Right lobe of liver (tissue), 4 donors: ENCODE data around the gene ANKRD29.

ENCODE experiments used
- POLR2A ChIP-seq: fragments of 450-650 bp; IDR thresholded peaks from one replicate; pipeline ENCODE4 v1.6.1; 2017; ENCODE audit warnings: antibody characterized with exemption, mild to moderate bottlenecking
- TF ChIP-seq, protein P1 (sequence below), 4 donors: fragments of 200-600 bp in 3 of 4; fragments of 450-650 bp in 1 of 4; IDR thresholded peaks; one replicate each; pipeline versions ENCODE4 v1.5.1 to v1.8.0; 2016 to 2022; ENCODE audit warnings: antibody characterized with exemption in 4 of 4, mild to moderate bottlenecking in 2 of 4
- donor health status: DM: no; HTN: no; CAD: no.
- donor health status: DM: no; HTN: no; CAD: no.
- donor health status: DM: no; HTN: yes; CAD: no.

DNA sequence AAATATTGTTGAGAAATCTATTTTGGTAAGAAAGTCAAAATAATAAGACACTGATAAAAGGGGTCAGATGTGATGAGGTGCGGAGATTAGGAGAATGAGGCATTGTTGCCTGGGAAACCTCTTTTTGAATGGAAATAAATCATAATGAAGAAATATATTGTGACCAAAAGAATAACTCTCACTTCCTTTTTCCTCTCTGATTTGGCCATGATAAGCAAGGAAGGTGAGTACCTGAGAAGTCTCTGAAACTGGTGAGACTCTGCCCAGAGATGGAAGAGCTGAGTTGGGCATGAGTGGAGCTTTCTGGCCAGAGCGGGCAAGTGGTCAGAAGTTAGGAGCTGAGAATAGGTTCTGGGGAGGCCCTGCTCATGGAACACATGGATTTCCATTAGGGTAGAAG is 38.3 kb upstream of the ANKRD29 start:
- TF ChIP-seq, protein P1, sequence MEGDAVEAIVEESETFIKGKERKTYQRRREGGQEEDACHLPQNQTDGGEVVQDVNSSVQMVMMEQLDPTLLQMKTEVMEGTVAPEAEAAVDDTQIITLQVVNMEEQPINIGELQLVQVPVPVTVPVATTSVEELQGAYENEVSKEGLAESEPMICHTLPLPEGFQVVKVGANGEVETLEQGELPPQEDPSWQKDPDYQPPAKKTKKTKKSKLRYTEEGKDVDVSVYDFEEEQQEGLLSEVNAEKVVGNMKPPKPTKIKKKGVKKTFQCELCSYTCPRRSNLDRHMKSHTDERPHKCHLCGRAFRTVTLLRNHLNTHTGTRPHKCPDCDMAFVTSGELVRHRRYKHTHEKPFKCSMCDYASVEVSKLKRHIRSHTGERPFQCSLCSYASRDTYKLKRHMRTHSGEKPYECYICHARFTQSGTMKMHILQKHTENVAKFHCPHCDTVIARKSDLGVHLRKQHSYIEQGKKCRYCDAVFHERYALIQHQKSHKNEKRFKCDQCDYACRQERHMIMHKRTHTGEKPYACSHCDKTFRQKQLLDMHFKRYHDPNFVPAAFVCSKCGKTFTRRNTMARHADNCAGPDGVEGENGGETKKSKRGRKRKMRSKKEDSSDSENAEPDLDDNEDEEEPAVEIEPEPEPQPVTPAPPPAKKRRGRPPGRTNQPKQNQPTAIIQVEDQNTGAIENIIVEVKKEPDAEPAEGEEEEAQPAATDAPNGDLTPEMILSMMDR (IDR thresholded peaks at IDR 0.05) = no peak
- TF ChIP-seq POLR2A = no peak
